HL-60 (cell line): ENCODE results near the gene IRS2.

Experiments
- CTCF ChIP-seq: IDR thresholded peaks from one replicate; pipeline ENCODE4 v1.5.1; 2011; ENCODE audit warnings: low read length, control low read depth, inconsistent platforms; ENCODE audit not compliant: insufficient read depth
- GABPA ChIP-seq: IDR thresholded peaks from 2 replicates; pipeline ENCODE4 v1.6.1; 2012; ENCODE audit warnings: low read depth
- REST ChIP-seq: IDR thresholded peaks from 2 replicates; pipeline ENCODE4 v1.6.1; 2012; ENCODE audit warnings: low read depth; ENCODE audit not compliant: insufficient replicate concordance

- TF ChIP-seq CTCF: no peak
- no peak for TF ChIP-seq GABPA
- TF ChIP-seq REST: no peak
Observed at GRCh38 chr13:109727251-109727650, 59.1 kb downstream of the IRS2 start.
